GDM1 (cell line): ENCODE measurements around the gene CIDEC.
A peak's percentile ranks its signal among the peaks of the same experiment; 100 is the strongest.
"Not testable (repeated sequence)": the region's sequence is repeated elsewhere in the genome, so short reads cannot be mapped to it uniquely, and the experiment has no call there.

Experiments
- DNase-seq: peaks from one replicate; lab custom pipeline; 2025; lab: John Stamatoyannopoulos, UW

CIDEC gene

GRCh38 chr3:9875448-9875847 lies 4.6 kb downstream of the CIDEC start:
- DNase-seq = no peak

- DNase-seq = not testable (repeated sequence)
These were observed 8.0 kb downstream of the CIDEC start for GRCh38 chr3:9872067-9872466.

- no peak for DNase-seq
These were observed 9.1 kb downstream of the CIDEC start for GRCh38 chr3:9870978-9871377.

GRCh38 chr3:9869955-9870354 lies 10.1 kb downstream of the CIDEC start:
- no peak for DNase-seq

GRCh38 chr3:9867106-9867505 lies 12.9 kb downstream of the CIDEC start:
- no peak for DNase-seq

- DNase-seq = no peak
These were observed 13.4 kb downstream of the CIDEC start for GRCh38 chr3:9866639-9867038.

- not testable (repeated sequence) for DNase-seq
These were observed 14.9 kb downstream of the CIDEC start for GRCh38 chr3:9865125-9865637.

GRCh38 chr3:9864200-9864927 lies 15.7 kb downstream of the CIDEC start:
- DNase-seq = no peak

GRCh38 chr3:9863058-9863772 lies 16.8 kb downstream of the CIDEC start:
- no peak for DNase-seq

- no peak for DNase-seq
These were observed 17.5 kb downstream of the CIDEC start for GRCh38 chr3:9862391-9863057.

- DNase-seq = no peak
These were observed 18.4 kb downstream of the CIDEC start for GRCh38 chr3:9861626-9862130.

GRCh38 chr3:9861201-9861600 lies 18.9 kb downstream of the CIDEC start:
- DNase-seq = no peak

- DNase-seq = no peak
These were observed 20.5 kb downstream of the CIDEC start for GRCh38 chr3:9859530-9860025.

GRCh38 chr3:9855594-9855993 lies 24.5 kb downstream of the CIDEC start:
- no peak for DNase-seq

- DNase-seq = not testable (repeated sequence)
These were observed 25.6 kb downstream of the CIDEC start for GRCh38 chr3:9854291-9854940.

- DNase-seq = no peak
These were observed 27.5 kb downstream of the CIDEC start for GRCh38 chr3:9852528-9852927.

GRCh38 chr3:9851926-9852325 lies 28.1 kb downstream of the CIDEC start:
- DNase-seq = not testable (repeated sequence)

GRCh38 chr3:9851383-9851782 lies 28.7 kb downstream of the CIDEC start:
- DNase-seq = not testable (repeated sequence)

- peak; percentile 19 for DNase-seq
These were observed 31.2 kb downstream of the CIDEC start for GRCh38 chr3:9848860-9849259.

GRCh38 chr3:9847870-9848269 lies 32.2 kb downstream of the CIDEC start:
- DNase-seq = not testable (repeated sequence)

GRCh38 chr3:9846931-9847488 lies 33.0 kb downstream of the CIDEC start:
- DNase-seq = no peak
